GM13976 (cell line): ENCODE data around the gene SLC13A2.

ENCODE experiments used
- DNase-seq: peaks from one replicate; pipeline ENCODE4 v3.0.0; 2012; ENCODE audit warnings: low spot score
- CTCF ChIP-seq: IDR thresholded peaks from 2 replicates; pipeline ENCODE4 v1.5.1; 2012; ENCODE audit warnings: borderline replicate concordance, mild to moderate bottlenecking; ENCODE audit not compliant: insufficient read depth; ENCODE audit errors: extremely low read depth, missing control alignments, control extremely low read depth
- in situ Hi-C: fragments of 300-500 bp; cut with MboI; formaldehyde crosslinking; loops from one replicate; pipeline ENCODE4 v1.12.0; 2022; ENCODE audit warnings: low sequenced_read_pairs, mixed read lengths, inconsistent platforms; ENCODE audit not compliant: unreplicated experiment

The SLC13A2 gene

GRCh38 chr17:28523186-28523585 is 49.7 kb downstream of the SLC13A2 start:
- in situ Hi-C loops, result no loop called here
- no peak for DNase-seq
- no peak for TF ChIP-seq CTCF

- in situ Hi-C loops, result no loop called here
- no peak for DNase-seq
- TF ChIP-seq CTCF, result no peak
Observed at GRCh38 chr17:28523876-28524275, 50.4 kb downstream of the SLC13A2 start.

- no peak for TF ChIP-seq CTCF
- in situ Hi-C loops, result no loop called here
- DNase-seq, result no peak
Observed at GRCh38 chr17:28524476-28525424, 51.3 kb downstream of the SLC13A2 start.

GRCh38 chr17:28526381-28526780 is 52.9 kb downstream of the SLC13A2 start:
- TF ChIP-seq CTCF, result no peak
- no peak for DNase-seq
- in situ Hi-C loops, result no loop called here

- in situ Hi-C loops, result no loop called here
- TF ChIP-seq CTCF, result no peak
- DNase-seq, result no peak
Observed at GRCh38 chr17:28527181-28527681, 53.8 kb downstream of the SLC13A2 start.

GRCh38 chr17:28527859-28528258 is 54.4 kb downstream of the SLC13A2 start:
- TF ChIP-seq CTCF, result no peak
- in situ Hi-C loops, result no loop called here
- no peak for DNase-seq
